IPS DF 6.9 (cell line): ENCODE data around the gene SIRPB2.

Experiments used
- DNase-seq: peaks from one replicate; pipeline ENCODE4 v3.0.0-alpha.2; 2013; ENCODE audit warnings: low read depth, low spot score
- H3K27ac ChIP-seq: one replicate; pipeline ENCODE4 v1.5.1; 2013; ENCODE audit warnings: low read length, control low read depth
- H3K27me3 ChIP-seq: 2 replicates; pipeline ENCODE4 v1.6.1; 2013; ENCODE audit warnings: mild to moderate bottlenecking, low read length; ENCODE audit not compliant: control insufficient read depth, insufficient read depth
- H3K36me3 ChIP-seq: 2 replicates; pipeline ENCODE4 v1.6.1; 2013; ENCODE audit warnings: low read length; ENCODE audit not compliant: control insufficient read depth, insufficient read depth
- H3K4me1 ChIP-seq: 2 replicates; pipeline ENCODE4 v1.6.1; 2013; ENCODE audit warnings: low read length; ENCODE audit not compliant: control insufficient read depth, insufficient read depth
- H3K4me3 ChIP-seq: 2 replicates; pipeline ENCODE4 v1.5.1; 2013; ENCODE audit warnings: mild to moderate bottlenecking, low read length
- H3K9me3 ChIP-seq: 2 replicates; pipeline ENCODE4 v1.6.1; 2013; ENCODE audit warnings: low read length, inconsistent platforms; ENCODE audit not compliant: control insufficient read depth, insufficient read depth
- WGBS: extraction: QIAGEN DNeasy Blood & Tissue Kit; methylation state at CpG from one replicate; pipeline ENCODE4 v1.1.7; 2013; ENCODE audit warnings: mixed read lengths, missing lambda C conversion rate; ENCODE audit not compliant: insufficient read length, insufficient coverage; 5-methylcytosine and 5-hydroxymethylcytosine counted together

Gene SIRPB2

GRCh38 chr20:1491281-1491840 is at the start of gene SIRPB2:
Gene SIRPB2, minus strand, starts transcription at chr20:1491420. Its CDS starts 61 bp downstream, at chr20:1491359.
- Histone ChIP-seq H3K4me3 (no peak within 1 kb of the TSS), H3K9me3 (no peaks in the 10 kb centered on the region), H3K27ac (no peak within 1 kb of the TSS), H3K4me1 (no peaks in the 10 kb centered on the region), H3K36me3 (no peaks in the 10 kb centered on the region), H3K27me3 (no peaks in the 10 kb centered on the region)
- DNase-seq = no peak
- no CpG with 5 or more reads among the region's 11 CpGs for WGBS

- Histone ChIP-seq H3K9me3 (no peaks in the 10 kb centered on the region), H3K27me3 (no peaks in the 10 kb centered on the region), H3K4me1 (no peaks in the 10 kb centered on the region), H3K4me3 (no peak overlapping the region), H3K27ac (no peak overlapping the region), H3K36me3 (no peaks in the 10 kb centered on the region)
- whole genome bisulfite sequencing = no CpG with 5 or more reads among the region's 1 CpG
- DNase-seq = no peak
Measured at GRCh38 chr20:1539816-1540419, 48.7 kb upstream of the SIRPB2 start.

GRCh38 chr20:1538655-1539054 is 47.4 kb upstream of the SIRPB2 start:
- H3K36me3 ChIP-seq = no peaks in the 10 kb centered on the region
- no peaks in the 10 kb centered on the region for H3K9me3 ChIP-seq
- DNase-seq = no peak
- H3K4me1 ChIP-seq = no peaks in the 10 kb centered on the region
- H3K27me3 ChIP-seq = no peaks in the 10 kb centered on the region
- no peak overlapping the region for H3K27ac ChIP-seq
- no peak overlapping the region for H3K4me3 ChIP-seq

GRCh38 chr20:1537731-1538058 is 46.5 kb upstream of the SIRPB2 start:
- H3K36me3 ChIP-seq = no peaks in the 10 kb centered on the region
- H3K4me1 ChIP-seq = no peaks in the 10 kb centered on the region
- no peak overlapping the region for H3K4me3 ChIP-seq
- no peaks in the 10 kb centered on the region for H3K27me3 ChIP-seq
- WGBS = no CpG with 5 or more reads among the region's 4 CpGs
- DNase-seq = no peak
- H3K27ac ChIP-seq = no peak overlapping the region
- no peaks in the 10 kb centered on the region for H3K9me3 ChIP-seq

- Histone ChIP-seq H3K4me3 (no peak overlapping the region), H3K27me3 (no peaks in the 10 kb centered on the region), H3K9me3 (no peaks in the 10 kb centered on the region), H3K4me1 (no peaks in the 10 kb centered on the region), H3K27ac (no peak overlapping the region), H3K36me3 (no peaks in the 10 kb centered on the region)
- DNase-seq = no peak
- WGBS = no CpG with 5 or more reads among the region's 11 CpGs
Measured at GRCh38 chr20:1536893-1537730, 45.9 kb upstream of the SIRPB2 start.

- DNase-seq = no peak
- Histone ChIP-seq H3K4me3 (no peak overlapping the region), H3K4me1 (no peaks in the 10 kb centered on the region), H3K27me3 (no peaks in the 10 kb centered on the region), H3K36me3 (no peaks in the 10 kb centered on the region), H3K9me3 (no peaks in the 10 kb centered on the region), H3K27ac (no peak overlapping the region)
- no CpG with 5 or more reads among the region's 5 CpGs for whole genome bisulfite sequencing
Measured at GRCh38 chr20:1535420-1536175, 44.4 kb upstream of the SIRPB2 start.

GRCh38 chr20:1534526-1534925 is 43.3 kb upstream of the SIRPB2 start:
- no peaks in the 10 kb centered on the region for H3K9me3 ChIP-seq
- no peak overlapping the region for H3K27ac ChIP-seq
- DNase-seq = no peak
- H3K36me3 ChIP-seq = no peaks in the 10 kb centered on the region
- no CpG with 5 or more reads among the region's 5 CpGs for WGBS
- H3K4me1 ChIP-seq = no peaks in the 10 kb centered on the region
- no peaks in the 10 kb centered on the region for H3K27me3 ChIP-seq
- no peak overlapping the region for H3K4me3 ChIP-seq

- no peak overlapping the region for H3K4me3 ChIP-seq
- H3K36me3 ChIP-seq = no peaks in the 10 kb centered on the region
- no CpG with 5 or more reads among the region's 4 CpGs for WGBS
- no peak overlapping the region for H3K27ac ChIP-seq
- no peaks in the 10 kb centered on the region for H3K27me3 ChIP-seq
- DNase-seq = no peak
- no peaks in the 10 kb centered on the region for H3K9me3 ChIP-seq
- no peaks in the 10 kb centered on the region for H3K4me1 ChIP-seq
Measured at GRCh38 chr20:1533059-1533458, 41.8 kb upstream of the SIRPB2 start.

- no peak for DNase-seq
- Histone ChIP-seq H3K27me3 (no peaks in the 10 kb centered on the region), H3K9me3 (no peaks in the 10 kb centered on the region), H3K27ac (no peak overlapping the region), H3K4me1 (no peaks in the 10 kb centered on the region), H3K4me3 (no peak overlapping the region), H3K36me3 (no peaks in the 10 kb centered on the region)
- WGBS = no CpG with 5 or more reads among the region's 1 CpG
Measured at GRCh38 chr20:1528811-1529210, 37.6 kb upstream of the SIRPB2 start.

GRCh38 chr20:1527923-1528322 is 36.7 kb upstream of the SIRPB2 start:
- H3K9me3 ChIP-seq = no peaks in the 10 kb centered on the region
- H3K27me3 ChIP-seq = no peaks in the 10 kb centered on the region
- no peak for DNase-seq
- H3K4me1 ChIP-seq = no peaks in the 10 kb centered on the region
- H3K36me3 ChIP-seq = no peaks in the 10 kb centered on the region
- H3K4me3 ChIP-seq = no peak overlapping the region
- H3K27ac ChIP-seq = no peak overlapping the region
